Testis (tissue), 3 donors: Measurements from ENCODE around the gene SELENOM. TPM values are rescaled to one million over a fixed set of nuclear protein-coding genes. Genes with fewer than 3 reads are reported as not detected.

ENCODE experiments used
- DNase-seq: peaks from one replicate; pipeline ENCODE4 v3.0.0-alpha.2; 2019
- H3K27ac ChIP-seq, 2 donors: fragments of 200-600 bp; sonication (generic); one replicate each; pipeline ENCODE4 v1.5.1; 2019
- H3K27me3 ChIP-seq: fragments of 200-600 bp; sonication (generic); one replicate; pipeline ENCODE4 v1.5.1; 2019
- H3K36me3 ChIP-seq: fragments of 200-600 bp; sonication (generic); one replicate; pipeline ENCODE4 v1.5.1; 2017; ENCODE audit warnings: low read depth; ENCODE audit errors: missing control alignments
- H3K4me1 ChIP-seq: fragments of 200-600 bp; sonication (generic); one replicate; pipeline ENCODE4 v1.5.1; 2019
- H3K4me3 ChIP-seq, 2 donors: fragments of 200-600 bp; sonication (generic); one replicate each; pipeline ENCODE4 v1.5.1; 2017 to 2019
- H3K9me3 ChIP-seq: fragments of 200-600 bp; sonication (generic); one replicate; pipeline ENCODE4 v1.5.1; 2017
- POLR2A ChIP-seq: fragments of 450-650 bp; IDR thresholded peaks from one replicate; pipeline ENCODE4 v1.6.1; 2017; ENCODE audit warnings: antibody characterized with exemption, mild to moderate bottlenecking, moderate library complexity
- WGBS, 2 donors: methylation state at CpG; one replicate each; pipeline ENCODE4 v1.1.5; 2018; 5-methylcytosine and 5-hydroxymethylcytosine counted together
- intact Hi-C: fragments of 100-400 bp; cut with DNase I; formaldehyde crosslinking; loops from one replicate; pipeline ENCODE4 v1.15.1; 2023; ENCODE audit warnings: low total_unique reads
- polyA plus RNA-seq: library from polyadenylated mRNA; stranded (reverse); fragments of 350-450 nt; fragmentation: Illumina TruSeq; extraction: RNeasy Lipid Tissue Mini Kit (QIAGEN cat#74804); gene quantifications from one replicate; pipeline ENCODE4 v1.2.3, GENCODE V29; 2014; ENCODE audit warnings: low read depth, low replicate concordance; ENCODE audit not compliant: insufficient read depth
- total RNA-seq, 2 donors: library from RNA; depleted of rRNA; stranded (reverse); fragments of >200 nt; gene quantifications; one replicate each; pipeline ENCODE4 v1.2.3, GENCODE V29; 2016
- TF ChIP-seq, protein P1 (sequence below), 3 experiments: fragments of 450-650 bp in 2 of 3; fragments of 200-600 bp in 1 of 3; sonication (generic) in 1 of 3; IDR thresholded peaks; one replicate each; pipeline ENCODE4 v1.5.1; 2016 to 2019; ENCODE audit warnings: antibody characterized with exemption in 3 of 3, mild to moderate bottlenecking in 2 of 3, moderate library complexity in 1 of 3

The SELENOM gene
- total and polyA plus RNA-seq, 3 donors from 2014 or later: 77.4 to 102 (median 82.8) TPM

DNA sequence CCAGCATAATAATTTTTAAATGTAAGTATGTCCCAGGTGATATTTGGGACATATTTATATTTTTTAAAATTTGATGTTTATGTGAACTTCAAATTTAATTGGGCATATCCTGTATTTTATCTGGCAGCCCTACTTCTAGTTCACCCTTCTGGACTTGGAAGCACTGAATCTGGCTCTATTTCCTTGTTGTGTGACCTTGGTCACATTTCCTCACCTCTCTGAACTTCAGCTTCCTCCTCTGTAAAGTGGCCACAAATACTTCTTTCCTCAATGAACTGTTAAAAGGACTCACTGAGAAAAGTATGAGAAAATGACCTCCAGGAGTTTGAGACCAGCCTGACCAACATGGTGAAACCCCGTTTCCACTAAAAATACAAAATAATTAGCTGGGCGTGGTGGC, 44.5 kb upstream of the SELENOM start:
- no peak for TF ChIP-seq POLR2A
- TF ChIP-seq, protein P1, sequence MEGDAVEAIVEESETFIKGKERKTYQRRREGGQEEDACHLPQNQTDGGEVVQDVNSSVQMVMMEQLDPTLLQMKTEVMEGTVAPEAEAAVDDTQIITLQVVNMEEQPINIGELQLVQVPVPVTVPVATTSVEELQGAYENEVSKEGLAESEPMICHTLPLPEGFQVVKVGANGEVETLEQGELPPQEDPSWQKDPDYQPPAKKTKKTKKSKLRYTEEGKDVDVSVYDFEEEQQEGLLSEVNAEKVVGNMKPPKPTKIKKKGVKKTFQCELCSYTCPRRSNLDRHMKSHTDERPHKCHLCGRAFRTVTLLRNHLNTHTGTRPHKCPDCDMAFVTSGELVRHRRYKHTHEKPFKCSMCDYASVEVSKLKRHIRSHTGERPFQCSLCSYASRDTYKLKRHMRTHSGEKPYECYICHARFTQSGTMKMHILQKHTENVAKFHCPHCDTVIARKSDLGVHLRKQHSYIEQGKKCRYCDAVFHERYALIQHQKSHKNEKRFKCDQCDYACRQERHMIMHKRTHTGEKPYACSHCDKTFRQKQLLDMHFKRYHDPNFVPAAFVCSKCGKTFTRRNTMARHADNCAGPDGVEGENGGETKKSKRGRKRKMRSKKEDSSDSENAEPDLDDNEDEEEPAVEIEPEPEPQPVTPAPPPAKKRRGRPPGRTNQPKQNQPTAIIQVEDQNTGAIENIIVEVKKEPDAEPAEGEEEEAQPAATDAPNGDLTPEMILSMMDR (IDR thresholded peaks at IDR 0.05): no peak
- Histone ChIP-seq H3K27ac (no peak overlapping the region), H3K27me3 (no peaks in the 10 kb centered on the region), H3K9me3 (no peaks in the 10 kb centered on the region), H3K4me1 (peaks cover 9% of the 10 kb centered on the region), H3K36me3 (no peaks in the 10 kb centered on the region), H3K4me3 (no peak overlapping the region)
- 93 to 96% methylated on average over 2 of the region's 2 CpGs for WGBS, 2 donors
- no peak for DNase-seq
- intact Hi-C loops: no loop called here

DNA sequence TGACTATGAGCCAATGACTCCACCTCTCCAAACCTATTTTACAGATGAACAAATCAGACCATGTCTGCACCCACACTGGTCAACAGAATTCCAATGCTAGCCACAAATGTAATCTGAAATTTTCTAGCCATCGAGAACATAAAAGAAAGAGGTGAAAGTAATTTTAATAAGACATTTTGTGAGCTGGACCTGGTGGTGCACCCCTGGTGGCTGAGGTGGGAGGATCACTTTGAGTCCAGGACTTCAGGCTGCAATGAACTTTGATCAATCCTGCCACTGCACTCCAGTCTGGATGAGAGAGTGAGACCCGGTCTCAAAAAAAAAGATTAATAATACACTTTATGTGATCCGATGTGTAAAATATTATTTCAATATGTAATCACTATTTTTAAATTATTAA, 43.2 kb upstream of the SELENOM start:
- no peak for DNase-seq
- H3K4me3 ChIP-seq: no peak overlapping the region
- no peak for TF ChIP-seq POLR2A
- TF ChIP-seq, protein P1 (IDR thresholded peaks at IDR 0.05): peak in 2 of 3 experiments; percentile 22 to 27
- 84 to 86% methylated on average over 3 of the region's 3 CpGs for WGBS, 2 donors
- no peaks in the 10 kb centered on the region for H3K9me3 ChIP-seq
- H3K27me3 ChIP-seq: no peaks in the 10 kb centered on the region
- peaks cover 4% of the 10 kb centered on the region for H3K4me1 ChIP-seq
- H3K36me3 ChIP-seq: no peaks in the 10 kb centered on the region
- intact Hi-C loops: no loop called here
- H3K27ac ChIP-seq: no peak overlapping the region

DNA sequence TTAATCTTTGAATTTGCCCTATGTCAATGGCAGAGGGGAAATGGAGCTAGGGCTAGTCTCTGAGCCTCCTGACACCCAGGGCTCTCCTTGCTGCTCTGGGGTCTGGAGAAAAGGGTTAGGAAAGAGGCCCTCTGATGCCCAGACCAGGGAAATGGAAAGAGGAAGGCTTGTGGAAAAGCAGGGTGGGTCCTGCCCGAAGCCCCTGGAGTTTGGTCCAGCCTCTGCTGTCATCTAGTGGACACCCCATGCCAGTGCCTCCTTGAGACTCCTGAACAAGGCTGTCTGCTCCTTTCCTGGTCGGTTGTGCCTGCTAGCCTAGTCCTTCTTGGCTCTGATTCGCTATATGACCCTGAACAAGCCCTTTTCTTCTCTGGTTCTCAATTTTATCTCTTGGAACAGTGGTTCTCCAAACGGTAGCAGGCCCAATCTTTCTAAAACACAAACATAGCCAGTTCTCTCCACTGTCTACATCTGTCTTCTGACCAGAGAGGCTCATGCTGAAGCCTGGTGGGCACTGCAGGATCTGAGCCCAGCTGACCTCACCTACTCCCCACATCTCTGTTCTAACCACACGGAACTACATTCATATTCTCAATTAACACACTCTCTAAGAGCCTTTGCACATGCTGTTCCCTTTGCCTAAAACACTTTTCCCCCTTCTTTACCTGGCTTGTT, 41.7 kb upstream of the SELENOM start:
- H3K36me3 ChIP-seq: no peaks in the 10 kb centered on the region
- WGBS, 2 donors: 34 to 36% methylated on average over 5 of the region's 5 CpGs
- DNase-seq: peak; percentile 80
- no peaks in the 10 kb centered on the region for H3K27me3 ChIP-seq
- no peaks in the 10 kb centered on the region for H3K4me1 ChIP-seq
- no peak overlapping the region for H3K27ac ChIP-seq
- no peak overlapping the region for H3K4me3 ChIP-seq
- H3K9me3 ChIP-seq: no peaks in the 10 kb centered on the region
- intact Hi-C loops: loop anchor here (10.0 kb wide), 1 partner anchor 54 kb away; no protein-coding TSS in a partner anchor
- TF ChIP-seq POLR2A: no peak
- TF ChIP-seq, protein P1 (IDR thresholded peaks at IDR 0.05): peak; percentile 69 to 82 (median 76)

DNA sequence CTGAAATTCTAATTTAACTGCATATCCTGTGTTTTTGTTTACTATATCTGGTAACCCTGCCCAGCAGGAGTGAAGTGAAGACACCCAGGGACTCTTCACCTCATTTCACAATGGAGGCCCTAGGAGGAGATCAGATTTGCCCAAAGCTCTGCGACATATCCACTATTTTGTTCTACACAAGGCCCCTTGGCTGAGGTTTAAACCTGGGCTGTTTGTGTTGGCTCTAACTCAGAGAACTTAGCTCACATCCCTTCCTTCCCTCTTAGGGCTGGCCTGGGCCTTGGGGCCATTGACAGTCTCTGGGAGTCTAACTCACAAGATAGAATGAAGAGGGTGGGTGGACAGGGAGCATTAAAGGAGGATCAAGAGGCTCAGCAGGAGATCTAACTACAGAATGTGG, 41.1 kb upstream of the SELENOM start:
- intact Hi-C loops: loop anchor here (10.0 kb wide), 1 partner anchor 54 kb away; no protein-coding TSS in a partner anchor
- Histone ChIP-seq H3K4me3 (no peak overlapping the region), H3K27me3 (no peaks in the 10 kb centered on the region), H3K36me3 (no peaks in the 10 kb centered on the region), H3K27ac (no peak overlapping the region), H3K9me3 (no peaks in the 10 kb centered on the region), H3K4me1 (no peaks in the 10 kb centered on the region)
- no peak for TF ChIP-seq POLR2A
- TF ChIP-seq, protein P1 (IDR thresholded peaks at IDR 0.05): no peak
- no peak for DNase-seq
- 70 to 81% methylated on average over 1 of the region's 1 CpG for whole genome bisulfite sequencing, 2 donors

DNA sequence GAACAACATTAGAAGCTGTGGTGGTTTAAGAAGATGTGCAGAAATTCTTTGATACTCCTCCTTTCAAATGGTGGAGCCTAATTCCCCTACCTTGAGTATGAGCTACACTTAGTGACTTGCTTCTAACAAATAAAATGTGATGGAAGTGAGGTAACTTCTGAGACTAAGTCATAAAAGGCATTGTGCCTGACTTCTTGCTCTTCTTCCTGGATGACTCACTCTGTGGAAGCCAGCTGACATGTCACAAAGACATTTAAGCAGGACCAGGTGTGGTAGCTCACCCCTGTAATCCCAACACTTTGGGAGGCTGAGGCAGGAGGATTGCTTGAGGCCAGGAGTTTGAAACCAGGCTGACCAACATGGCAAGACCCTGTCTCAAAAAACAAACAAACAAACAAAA, 36.9 kb upstream of the SELENOM start:
- Histone ChIP-seq H3K4me1 (no peaks in the 10 kb centered on the region), H3K9me3 (no peaks in the 10 kb centered on the region), H3K4me3 (no peak overlapping the region), H3K27ac (no peak overlapping the region), H3K27me3 (no peaks in the 10 kb centered on the region), H3K36me3 (no peaks in the 10 kb centered on the region)
- no peak for TF ChIP-seq POLR2A
- TF ChIP-seq, protein P1 (IDR thresholded peaks at IDR 0.05): no peak
- DNase-seq: no peak
- intact Hi-C loops: loop anchor here (10.0 kb wide), 1 partner anchor 49 kb away; no protein-coding TSS in a partner anchor
